ENCODE data around the gene HNRNPM. TPM values are rescaled to one million over a fixed set of nuclear protein-coding genes. Genes with fewer than 3 reads are reported as not detected.

Gene HNRNPM
- total RNA-seq, 1 experiment from 2014 or later: 468 TPM

- no peak for TF ChIP-seq CTCF (conservative IDR thresholded peaks at IDR 0.05)
- DNase-seq: no peak
- Histone ChIP-seq H3K27me3 (ENCODE audit: insufficient read depth, low read length) (no peaks in the 10 kb centered on the region), H2BK120ac (ENCODE audit: low read depth, low read length, poor library complexity, severe bottlenecking) (no peak overlapping the region), H3K4ac (ENCODE audit: low read depth, low read length) (no peak overlapping the region), H4K8ac (replicated peaks; ENCODE audit: insufficient read length, low read depth, low read length) (no peak overlapping the region), H2BK15ac (ENCODE audit: low read depth, low read length) (no peak overlapping the region), H3K9ac (ENCODE audit: extremely low read depth, insufficient read length, low read length) (no peak overlapping the region), H2AK5ac (ENCODE audit: insufficient read length, low read length) (no peak overlapping the region), H3K23ac (ENCODE audit: insufficient read length, low read depth, low read length) (no peak overlapping the region), H4K91ac (ENCODE audit: insufficient read length, low read depth, low read length) (no peak overlapping the region), H3K79me1 (ENCODE audit: insufficient read depth, low read depth, low read length, poor library complexity, severe bottlenecking) (no peaks in the 10 kb centered on the region), H4K20me1 (ENCODE audit: control insufficient read depth, insufficient read depth, insufficient read length) (no peaks in the 10 kb centered on the region), H3K23me2 (ENCODE audit: insufficient read length, low read depth, low read length, poor library complexity, severe bottlenecking) (peaks cover 14% of the 10 kb centered on the region), H2AFZ (ENCODE audit: low read length) (no peak overlapping the region), H3K14ac (ENCODE audit: insufficient read depth, low read length) (no peak overlapping the region), H3K9me3 (ENCODE audit: control insufficient read depth, low read depth, low read length) (no peaks in the 10 kb centered on the region), H3K4me2 (ENCODE audit: insufficient read depth, insufficient read length, low read length) (no peak overlapping the region), H3K56ac (ENCODE audit: insufficient read length, low read depth, low read length) (no peak overlapping the region), H3K79me2 (ENCODE audit: insufficient read depth, low read length) (no peaks in the 10 kb centered on the region), H3K27ac (ENCODE audit: insufficient read length, low read depth, low read length) (no peak overlapping the region), H3K18ac (ENCODE audit: insufficient read length, low read depth, low read length) (no peak overlapping the region), H4K5ac (ENCODE audit: insufficient read length, low read depth, low read length) (no peak overlapping the region), H2BK20ac (ENCODE audit: low read depth, low read length, poor library complexity, severe bottlenecking) (no peak overlapping the region), H3T11ph (ENCODE audit: low read length) (no peak overlapping the region), H3K4me1 (ENCODE audit: insufficient read depth, low read length) (no peaks in the 10 kb centered on the region; the same call in 1 of the 2 replicates), H2BK12ac (ENCODE audit: insufficient read length, low read depth, low read length) (no peak overlapping the region), H2BK5ac (ENCODE audit: insufficient read length, low read length) (no peak overlapping the region)
- H3K36me3 Mint-ChIP-seq (ENCODE audit: insufficient read depth in 1 of 3, low read depth in 3 of 3): peaks cover 2 to 10% (median 7%) of the 10 kb centered on the region in 3 experiments; a peak in 3 of 7 replicates
- H3K4me1 Mint-ChIP-seq: peaks cover 11 to 30% of the 10 kb centered on the region in 2 experiments
- no peak overlapping the region for H3K27ac Mint-ChIP-seq
- H3K9me3 Mint-ChIP-seq: no peaks in the 10 kb centered on the region
- no peaks in the 10 kb centered on the region; the same call in 1 of the 2 replicates for H3K27me3 Mint-ChIP-seq (ENCODE audit: low read depth)
- H3K4me3 Mint-ChIP-seq: no peak overlapping the region
- no CpG with 5 or more reads among the region's 52 CpGs for WGBS (ENCODE audit: extremely low coverage, insufficient read length, low lambda C conversion rate)
These were observed 65.9 kb downstream of the HNRNPM start for GRCh38 chr19:8510589-8511115.

Measured in H9 (cell line).